ENCODE data around the gene PHOSPHO2.

PHOSPHO2 gene

DNA sequence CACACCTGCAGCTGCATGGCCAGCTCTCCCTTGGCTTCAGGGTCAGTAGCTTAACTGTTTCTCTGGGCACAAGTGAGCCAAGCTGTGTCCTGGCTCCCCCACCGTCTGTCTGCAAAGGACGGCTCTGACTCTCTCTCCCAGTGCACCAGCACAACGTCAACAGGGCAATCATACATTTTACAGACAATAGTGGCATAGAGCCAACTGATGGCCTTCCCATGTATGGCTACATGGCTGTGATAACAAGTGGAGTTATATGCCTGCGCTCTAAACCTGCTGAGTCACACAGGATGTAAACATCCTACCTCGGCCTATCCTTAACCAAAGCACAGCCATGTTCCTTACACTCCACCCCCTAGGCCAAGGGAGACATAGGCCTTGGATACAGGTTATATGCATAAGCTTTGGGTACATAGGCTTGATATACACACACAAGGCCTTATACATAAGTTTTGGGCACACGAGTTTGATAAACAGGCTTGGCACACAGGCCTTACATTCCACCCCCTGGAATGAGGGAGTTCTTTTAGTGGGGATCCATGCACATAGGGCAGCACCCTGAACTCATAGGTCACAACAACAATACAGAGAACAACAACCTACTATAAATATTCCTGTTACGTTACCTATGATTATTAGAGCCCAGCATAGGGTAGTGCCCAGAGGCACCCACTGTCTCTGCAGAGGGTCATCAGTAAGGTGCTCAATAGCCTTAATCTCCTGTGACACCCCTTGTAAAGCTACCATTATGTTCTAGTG, 17.7 kb downstream of the PHOSPHO2 start:
- ATAC-seq, result no peak
- TF ChIP-seq ARNTL (CRISPR knock-in tag; IDR thresholded peaks at IDR 0.05; ENCODE audit: borderline replicate concordance, low read depth) (no peak), CREB5 (CRISPR knock-in tag; IDR thresholded peaks at IDR 0.05; ENCODE audit: low read depth) (no peak), TSHZ2 (CRISPR knock-in tag; IDR thresholded peaks at IDR 0.05) (0 out of 2 replicates have a peak, but pooled peaks have one; percentile 38)

DNA sequence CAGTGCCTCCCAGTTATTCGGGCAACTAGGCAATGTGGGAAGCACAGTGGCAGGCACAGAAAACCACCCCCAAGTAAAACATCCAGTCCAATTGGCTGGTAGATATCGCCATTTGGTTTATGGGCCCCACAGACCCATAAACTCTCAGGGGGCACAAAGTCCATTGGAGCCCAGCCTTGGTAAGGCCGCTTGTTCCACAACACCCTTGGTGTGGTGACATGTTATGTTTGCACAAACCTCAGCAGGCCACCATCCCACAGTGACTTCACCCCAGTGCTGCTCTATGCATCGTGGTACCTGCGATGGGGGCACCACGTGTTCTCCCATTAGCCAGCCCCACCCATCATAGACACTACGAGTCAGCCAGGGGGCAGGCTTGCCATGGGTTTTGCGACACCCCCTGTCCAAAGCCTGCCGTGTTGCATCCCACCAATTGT, 18.5 kb downstream of the PHOSPHO2 start:
- no peak for ATAC-seq
- TF ChIP-seq ZFP3 (CRISPR knock-in tag; IDR thresholded peaks at IDR 0.05) (no peak), CREB5 (CRISPR knock-in tag; IDR thresholded peaks at IDR 0.05; ENCODE audit: low read depth) (no peak), BACH2 (CRISPR knock-in tag; IDR thresholded peaks at IDR 0.05; ENCODE audit: borderline replicate concordance) (no peak), GLIS3 (CRISPR knock-in tag; IDR thresholded peaks at IDR 0.05) (no peak), OSR1 (CRISPR knock-in tag; IDR thresholded peaks at IDR 0.05) (no peak), CSRNP3 (CRISPR knock-in tag; IDR thresholded peaks at IDR 0.05) (no peak), POU6F1 (CRISPR knock-in tag; IDR thresholded peaks at IDR 0.05; ENCODE audit: borderline replicate concordance, low read depth) (no peak), ZC3H10 (CRISPR knock-in tag; IDR thresholded peaks at IDR 0.05) (no peak), TOX (CRISPR knock-in tag; IDR thresholded peaks at IDR 0.05; ENCODE audit: borderline replicate concordance) (no peak), ZFP30 (CRISPR knock-in tag; IDR thresholded peaks at IDR 0.05) (no peak), PPARA (CRISPR knock-in tag; IDR thresholded peaks at IDR 0.05; ENCODE audit: borderline replicate concordance) (no peak)

- ATAC-seq, result no peak
- no peak for TF ChIP-seq ZFP3 (CRISPR knock-in tag; IDR thresholded peaks at IDR 0.05)
- no peak for TF ChIP-seq TOX (CRISPR knock-in tag; IDR thresholded peaks at IDR 0.05; ENCODE audit: borderline replicate concordance)
These were observed 19.1 kb downstream of the PHOSPHO2 start for GRCh38 chr2:169713331-169713730.

- TF ChIP-seq ISL1 (CRISPR knock-in tag; IDR thresholded peaks at IDR 0.05) (no peak), ZNF8 (CRISPR knock-in tag; IDR thresholded peaks at IDR 0.05) (no peak), SNAI2 (CRISPR knock-in tag; IDR thresholded peaks at IDR 0.05) (no peak), TOX (CRISPR knock-in tag; IDR thresholded peaks at IDR 0.05; ENCODE audit: borderline replicate concordance) (no peak), PPARA (CRISPR knock-in tag; IDR thresholded peaks at IDR 0.05; ENCODE audit: borderline replicate concordance) (no peak), ZNF70 (CRISPR knock-in tag; IDR thresholded peaks at IDR 0.05) (no peak), TSHZ2 (CRISPR knock-in tag; IDR thresholded peaks at IDR 0.05) (no peak), CSRNP3 (CRISPR knock-in tag; IDR thresholded peaks at IDR 0.05) (no peak)
- peak; percentile 3 for ATAC-seq
These were observed 20.4 kb downstream of the PHOSPHO2 start for GRCh38 chr2:169714699-169715098.

All from SK-N-SH treated with all-trans-retinoic acid at 6 μM for 48 hours (cell line).